Panc1 (cell line): ENCODE results near the gene MUC5B. TPM values are rescaled to one million over a fixed set of nuclear protein-coding genes. Genes with fewer than 3 reads are reported as not detected.

Source experiments
- ATAC-seq: fragments of 200-7000 bp; cut with Tn5 transposase; 2 replicates; pipeline ENCODE4 v1.9.1; 2020; ENCODE audit warnings: mild to moderate bottlenecking, moderate library complexity
- BruUV-seq: library from RNA; stranded (reverse); fragments of 400-500 nt; replicated peaks from 2 replicates; lab custom pipeline; 2021; lab: Mats Ljungman, UMichigan
- CTCF ChIA-PET: fragments of 300-600 bp; sonication (Branson Sonifier 250); formaldehyde crosslinking; loops from one replicate; lab custom pipeline; 2022; ENCODE audit warnings: antibody characterized with exemption; lab: Charles Lee
- POLR2A ChIA-PET: fragments of 300-600 bp; sonication (Branson Sonifier 250); formaldehyde crosslinking; loops from one replicate; lab custom pipeline; 2022; ENCODE audit warnings: antibody characterized with exemption; lab: Charles Lee
- DNase-seq: peaks from one replicate; pipeline ENCODE4 v3.0.0-alpha.2; 2010; ENCODE audit warnings: low read depth, low spot score
- H3K27ac ChIP-seq: 2 replicates; pipeline ENCODE4 v1.5.1; 2011; ENCODE audit warnings: mild to moderate bottlenecking, low read length, inconsistent platforms
- H3K27me3 ChIP-seq: fragments of 200-500 bp; sonication (Bioruptor generic); 2 replicates; pipeline ENCODE4 v1.6.0; 2014; ENCODE audit warnings: low read length, inconsistent platforms; ENCODE audit not compliant: control insufficient read depth, insufficient read depth
- H3K36me3 ChIP-seq: fragments of 200-500 bp; sonication (Bioruptor generic); 2 replicates; pipeline ENCODE4 v1.5.1; 2014; ENCODE audit warnings: inconsistent platforms, mild to moderate bottlenecking, low read length, moderate library complexity; ENCODE audit not compliant: control insufficient read depth, insufficient read depth
- H3K4me1 ChIP-seq: 2 replicates; pipeline ENCODE4 v1.5.1; 2011; ENCODE audit warnings: inconsistent platforms, mild to moderate bottlenecking, low read length, moderate library complexity; ENCODE audit not compliant: control insufficient read depth, insufficient read depth
- H3K4me3 ChIP-seq, 2 experiments: 2 replicates each; pipeline ENCODE4 v1.5.1; 2011 to 2012; ENCODE audit warnings: low read depth in 2 of 2, low read length in 2 of 2, mild to moderate bottlenecking in 2 of 2, inconsistent platforms in 1 of 2, moderate library complexity in 1 of 2
- H3K9me3 ChIP-seq: fragments of 200-500 bp; sonication (Bioruptor generic); 2 replicates; pipeline ENCODE4 v1.5.1; 2014; ENCODE audit warnings: low read depth, mild to moderate bottlenecking, inconsistent platforms, low read length, moderate library complexity; ENCODE audit not compliant: control insufficient read depth, insufficient read depth
- CTCF ChIP-seq: fragments of 450-650 bp; IDR thresholded peaks from 2 replicates; pipeline ENCODE4 v1.5.1; 2017; ENCODE audit warnings: mild to moderate bottlenecking
- POLR2AphosphoS5 ChIP-seq: IDR thresholded peaks from 2 replicates; pipeline ENCODE4 v1.6.1; 2012; ENCODE audit warnings: mild to moderate bottlenecking, low read depth, low read length, moderate library complexity
- SIN3A ChIP-seq: IDR thresholded peaks from 2 replicates; pipeline ENCODE4 v1.6.1; 2012; ENCODE audit warnings: low read depth, mild to moderate bottlenecking, low read length, moderate library complexity, borderline replicate concordance; ENCODE audit not compliant: insufficient read depth
- TCF7L2 ChIP-seq: IDR thresholded peaks from 2 replicates; pipeline ENCODE4 v1.6.1; 2011; ENCODE audit warnings: mild to moderate bottlenecking, low read depth, low read length, inconsistent platforms
- in situ Hi-C: cut with HindIII; loops from 2 replicates; pipeline ENCODE4 v1.10.0; 2016; ENCODE audit warnings: low sequenced_read_pairs, low pct_unique_long_range_greater_than_20kb
- intact Hi-C: fragments of 100-400 bp; cut with micrococcal nuclease; formaldehyde crosslinking; loops from one replicate; pipeline ENCODE4 v1.10.0; 2022; ENCODE audit not compliant: unreplicated experiment
- total RNA-seq: library from RNA; stranded (reverse); gene quantifications from one replicate; pipeline ENCODE4 v1.2.1, GENCODE V29; 2021; ENCODE audit not compliant: unreplicated experiment
- TF ChIP-seq, protein P1 (sequence below), 2 experiments: IDR thresholded peaks; 2 replicates each; pipeline ENCODE4 v1.6.1; 2011 to 2012; ENCODE audit warnings: low read depth in 2 of 2, control low read depth in 1 of 2, low read length in 1 of 2, mild to moderate bottlenecking in 1 of 2, moderate library complexity in 1 of 2; ENCODE audit not compliant: insufficient read depth in 1 of 2

Gene MUC5B
- total RNA-seq, 1 experiment from 2014 or later, result 1.2 TPM

DNA sequence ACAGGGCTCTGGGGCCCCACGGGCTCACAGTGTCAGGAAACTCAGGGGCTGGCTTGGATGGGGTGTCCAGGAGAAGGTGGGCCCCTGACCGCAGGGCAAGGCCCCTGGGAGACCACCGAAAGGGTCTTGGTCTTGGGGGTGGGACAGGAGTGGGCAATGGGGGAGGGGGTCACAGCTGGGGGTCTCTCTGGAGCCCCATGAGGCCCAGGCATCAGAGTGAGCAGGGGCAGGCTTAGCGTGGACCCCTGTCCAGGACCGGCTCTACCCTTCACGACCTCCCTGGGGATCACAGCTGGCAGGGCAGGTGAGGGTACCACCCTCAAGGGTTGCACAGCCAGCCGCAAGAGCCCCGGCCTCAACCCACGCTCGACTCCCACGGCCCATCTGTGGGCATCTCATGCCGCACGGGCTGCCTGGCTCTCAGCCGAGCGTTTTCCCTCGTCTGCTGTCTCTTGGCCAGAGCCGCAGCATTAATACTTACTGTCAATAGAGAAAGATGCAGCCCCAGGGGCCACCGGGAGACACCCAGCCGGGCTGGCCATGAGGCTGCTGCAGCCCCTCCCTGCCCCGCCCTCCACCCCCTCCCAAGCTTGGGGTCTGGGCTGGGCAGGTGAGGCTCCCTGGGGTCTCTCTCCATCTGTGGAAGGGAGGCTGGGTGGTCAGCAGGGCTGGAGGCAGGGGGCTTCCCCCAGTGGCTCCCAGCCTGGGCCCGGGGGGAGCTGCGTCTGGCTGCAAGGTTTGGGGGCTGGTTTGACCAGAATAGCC lies 662 bp downstream of the MUC5B start:
- H3K27ac ChIP-seq, result no peak overlapping the region
- peaks cover 32% of the 10 kb centered on the region for H3K4me1 ChIP-seq
- no peaks in the 10 kb centered on the region for H3K36me3 ChIP-seq
- no peaks in the 10 kb centered on the region for H3K9me3 ChIP-seq
- H3K4me3 ChIP-seq, result no peak overlapping the region
- DNase-seq (no peak), ATAC-seq (0 out of 2 replicates have a peak, but pooled peaks have one; percentile 13)
- in situ Hi-C loops (no loop called here), intact Hi-C loops (loop anchor here (10.0 kb wide), 1 partner anchor 109 kb away; no protein-coding TSS in a partner anchor)
- CTCF ChIA-PET, result interaction anchor here (0.6 to 1.2 kb wide), 2 partner anchors 21 to 36 kb away, joined by 4 to 9 read pairs; no protein-coding TSS in a partner anchor
- no TSS peak for BruUV-seq
- TF ChIP-seq CTCF, result no peak
- TF ChIP-seq SIN3A, result no peak
- no peak for TF ChIP-seq POLR2AphosphoS5
- TF ChIP-seq, protein P1, sequence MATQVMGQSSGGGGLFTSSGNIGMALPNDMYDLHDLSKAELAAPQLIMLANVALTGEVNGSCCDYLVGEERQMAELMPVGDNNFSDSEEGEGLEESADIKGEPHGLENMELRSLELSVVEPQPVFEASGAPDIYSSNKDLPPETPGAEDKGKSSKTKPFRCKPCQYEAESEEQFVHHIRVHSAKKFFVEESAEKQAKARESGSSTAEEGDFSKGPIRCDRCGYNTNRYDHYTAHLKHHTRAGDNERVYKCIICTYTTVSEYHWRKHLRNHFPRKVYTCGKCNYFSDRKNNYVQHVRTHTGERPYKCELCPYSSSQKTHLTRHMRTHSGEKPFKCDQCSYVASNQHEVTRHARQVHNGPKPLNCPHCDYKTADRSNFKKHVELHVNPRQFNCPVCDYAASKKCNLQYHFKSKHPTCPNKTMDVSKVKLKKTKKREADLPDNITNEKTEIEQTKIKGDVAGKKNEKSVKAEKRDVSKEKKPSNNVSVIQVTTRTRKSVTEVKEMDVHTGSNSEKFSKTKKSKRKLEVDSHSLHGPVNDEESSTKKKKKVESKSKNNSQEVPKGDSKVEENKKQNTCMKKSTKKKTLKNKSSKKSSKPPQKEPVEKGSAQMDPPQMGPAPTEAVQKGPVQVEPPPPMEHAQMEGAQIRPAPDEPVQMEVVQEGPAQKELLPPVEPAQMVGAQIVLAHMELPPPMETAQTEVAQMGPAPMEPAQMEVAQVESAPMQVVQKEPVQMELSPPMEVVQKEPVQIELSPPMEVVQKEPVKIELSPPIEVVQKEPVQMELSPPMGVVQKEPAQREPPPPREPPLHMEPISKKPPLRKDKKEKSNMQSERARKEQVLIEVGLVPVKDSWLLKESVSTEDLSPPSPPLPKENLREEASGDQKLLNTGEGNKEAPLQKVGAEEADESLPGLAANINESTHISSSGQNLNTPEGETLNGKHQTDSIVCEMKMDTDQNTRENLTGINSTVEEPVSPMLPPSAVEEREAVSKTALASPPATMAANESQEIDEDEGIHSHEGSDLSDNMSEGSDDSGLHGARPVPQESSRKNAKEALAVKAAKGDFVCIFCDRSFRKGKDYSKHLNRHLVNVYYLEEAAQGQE (IDR thresholded peaks at IDR 0.05; ENCODE audit: insufficient read depth in 1 of 2, low read depth in 2 of 2, low read length in 1 of 2), result no peak
- TF ChIP-seq TCF7L2, result no peak
- POLR2A ChIA-PET, result no interaction called here
- no peaks in the 10 kb centered on the region for H3K27me3 ChIP-seq

DNA sequence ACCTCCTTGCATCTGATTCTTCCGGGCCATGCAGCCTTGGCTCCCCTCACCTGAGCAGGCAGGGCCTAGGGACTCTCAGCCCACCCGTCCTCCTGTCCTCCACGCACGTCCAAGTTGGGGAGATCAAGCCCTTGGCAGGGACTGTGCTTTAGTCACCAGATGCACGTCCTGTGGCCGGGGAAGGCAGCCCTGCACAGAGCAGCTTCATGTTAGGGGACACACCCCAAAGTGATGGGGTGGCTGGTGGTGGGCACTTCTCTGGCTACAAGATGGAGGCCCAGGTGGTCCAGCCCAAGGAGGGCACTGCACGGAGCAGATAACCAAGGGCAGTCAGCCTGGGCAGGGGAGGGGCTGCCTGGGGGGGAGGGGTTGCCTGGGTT lies 1.2 kb downstream of the MUC5B start:
- POLR2A ChIA-PET, result no interaction called here
- Histone ChIP-seq H3K36me3 (no peaks in the 10 kb centered on the region), H3K27ac (no peak overlapping the region), H3K4me1 (peaks cover 32% of the 10 kb centered on the region), H3K9me3 (no peaks in the 10 kb centered on the region), H3K27me3 (no peaks in the 10 kb centered on the region), H3K4me3 (no peak overlapping the region)
- no peak for TF ChIP-seq CTCF
- TF ChIP-seq POLR2AphosphoS5, result no peak
- TF ChIP-seq, protein P1 (IDR thresholded peaks at IDR 0.05; ENCODE audit: insufficient read depth in 1 of 2, low read depth in 2 of 2, low read length in 1 of 2), result no peak
- no peak for TF ChIP-seq TCF7L2
- no peak for TF ChIP-seq SIN3A
- CTCF ChIA-PET, result interaction anchor here (0.6 to 1.1 kb wide), 3 partner anchors 10 to 35 kb away, joined by 3 to 11 read pairs (median 9); no protein-coding TSS in a partner anchor
- intact Hi-C loops (loop anchor here (10.0 kb wide), 1 partner anchor 109 kb away; no protein-coding TSS in a partner anchor), in situ Hi-C loops (no loop called here)
- no peak for DNase-seq
- no TSS peak for BruUV-seq
- no peak for ATAC-seq
